ENCODE measurements around the gene ALX4. TPM values are rescaled to one million over a fixed set of nuclear protein-coding genes. Genes with fewer than 3 reads are reported as not detected.
A peak's percentile ranks its signal among the peaks of the same experiment; 100 is the strongest.

The ALX4 gene
- total RNA-seq, 1 experiment from 2014 or later: 0.08 TPM

- no peak for DNase-seq (ENCODE audit: low read depth, low spot score)
- in situ Hi-C loops (cut with HindIII; ENCODE audit: low pct_unique_long_range_greater_than_20kb, low sequenced_read_pairs): no loop called here
Observed at GRCh38 chr11:44264438-44264749, 45.5 kb downstream of the ALX4 start.

- in situ Hi-C loops (cut with HindIII; ENCODE audit: low pct_unique_long_range_greater_than_20kb, low sequenced_read_pairs): no loop called here
- no peak for DNase-seq (ENCODE audit: low read depth, low spot score)
Observed at GRCh38 chr11:44263738-44264437, 46.1 kb downstream of the ALX4 start.

DNA sequence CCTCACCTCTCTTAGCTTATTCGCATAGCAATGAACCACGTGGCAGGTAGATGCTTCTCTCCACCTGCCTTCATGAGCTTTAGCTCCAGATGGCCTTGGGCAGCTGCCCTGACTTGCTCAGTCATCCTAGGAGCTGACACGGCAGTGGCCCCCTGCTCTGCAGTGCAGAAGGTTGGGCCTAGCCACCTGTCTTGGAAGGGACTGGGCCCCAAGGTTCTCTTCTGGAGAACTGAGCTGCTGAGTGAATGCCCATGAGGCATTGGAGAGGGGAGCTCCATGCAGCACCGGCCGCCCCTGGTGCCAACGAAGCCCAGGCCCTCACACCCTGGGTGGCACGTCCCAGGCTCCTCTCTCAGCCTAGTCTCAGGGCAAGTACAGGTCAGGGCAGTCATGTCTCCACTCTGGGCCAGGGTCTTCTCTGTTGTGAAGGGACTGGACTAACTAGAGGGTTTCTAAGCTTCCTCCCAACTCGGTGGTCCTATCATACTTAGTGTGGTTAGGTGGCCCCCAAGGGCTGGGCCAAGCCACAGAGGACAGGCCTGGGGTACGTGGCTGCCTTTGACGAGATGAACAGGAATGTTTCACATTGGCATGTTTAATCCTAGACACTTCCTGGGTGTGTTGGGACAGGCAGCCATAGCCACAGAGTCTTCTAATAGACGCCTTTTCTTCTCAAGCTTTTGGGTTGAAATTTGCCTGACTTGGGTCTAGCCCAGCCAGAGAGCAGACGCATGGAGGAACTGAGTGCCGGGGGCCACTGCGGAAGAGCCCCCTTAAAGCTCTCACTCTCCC, 47.9 kb downstream of the ALX4 start:
- in situ Hi-C loops (cut with HindIII; ENCODE audit: low pct_unique_long_range_greater_than_20kb, low sequenced_read_pairs): no loop called here
- DNase-seq (ENCODE audit: low read depth, low spot score): no peak

GRCh38 chr11:44260081-44260480, 49.9 kb downstream of the ALX4 start:
- in situ Hi-C loops (cut with HindIII; ENCODE audit: low pct_unique_long_range_greater_than_20kb, low sequenced_read_pairs): no loop called here
- DNase-seq (ENCODE audit: low read depth, low spot score): no peak

- in situ Hi-C loops (cut with HindIII; ENCODE audit: low pct_unique_long_range_greater_than_20kb, low sequenced_read_pairs): no loop called here
- DNase-seq (ENCODE audit: low read depth, low spot score): no peak
Observed at GRCh38 chr11:44258839-44259420, 51.0 kb downstream of the ALX4 start.

- in situ Hi-C loops (cut with HindIII; ENCODE audit: low pct_unique_long_range_greater_than_20kb, low sequenced_read_pairs): no loop called here
- no peak for DNase-seq (ENCODE audit: low read depth, low spot score)
Observed at GRCh38 chr11:44258190-44258489, 51.8 kb downstream of the ALX4 start.

DNA sequence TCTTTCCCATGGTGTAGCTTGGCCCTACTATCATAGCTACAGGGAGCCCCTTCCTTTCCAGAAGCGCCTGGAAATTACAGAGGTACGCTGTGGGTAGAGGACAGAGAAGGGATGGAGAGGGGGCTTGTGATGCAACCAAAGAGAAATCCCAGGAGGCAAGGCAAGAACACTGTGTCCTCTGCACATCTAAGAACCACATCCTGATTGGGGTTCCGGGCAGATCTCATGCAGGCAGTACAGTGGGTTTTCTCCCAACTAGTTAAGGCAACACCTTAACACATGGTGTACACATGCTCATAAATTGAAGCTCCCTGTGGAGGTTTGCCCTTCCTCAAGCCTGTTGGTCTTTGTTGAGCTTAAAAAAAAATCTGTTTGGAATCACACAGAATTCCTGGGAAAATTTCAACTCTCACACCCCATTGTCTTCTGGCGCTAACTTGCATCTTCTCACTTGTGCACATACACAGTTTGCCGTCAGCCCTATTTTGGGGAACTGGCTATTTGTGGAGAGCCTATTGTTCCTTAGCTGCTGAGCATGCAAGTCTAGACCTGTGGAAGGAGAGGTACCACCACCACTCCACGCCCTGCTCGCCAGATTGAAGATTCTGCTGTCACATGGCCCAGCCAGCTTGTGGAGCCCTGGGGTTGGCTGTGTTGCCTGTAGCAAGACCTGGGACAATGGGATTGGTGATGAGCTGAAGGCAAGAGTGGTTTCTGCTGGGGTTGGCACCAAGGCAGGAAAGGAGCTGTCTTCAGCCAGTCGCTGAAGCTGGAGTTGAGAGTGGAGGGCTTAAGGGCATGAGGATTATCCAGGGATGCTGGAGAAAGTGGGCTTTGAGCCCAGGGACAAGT, 52.4 kb downstream of the ALX4 start:
- in situ Hi-C loops (cut with HindIII; ENCODE audit: low pct_unique_long_range_greater_than_20kb, low sequenced_read_pairs): no loop called here
- DNase-seq (ENCODE audit: low read depth, low spot score): no peak

- in situ Hi-C loops (cut with HindIII; ENCODE audit: low pct_unique_long_range_greater_than_20kb, low sequenced_read_pairs): no loop called here
- no peak for DNase-seq (ENCODE audit: low read depth, low spot score)
Observed at GRCh38 chr11:44256673-44257291, 53.2 kb downstream of the ALX4 start.

DNA sequence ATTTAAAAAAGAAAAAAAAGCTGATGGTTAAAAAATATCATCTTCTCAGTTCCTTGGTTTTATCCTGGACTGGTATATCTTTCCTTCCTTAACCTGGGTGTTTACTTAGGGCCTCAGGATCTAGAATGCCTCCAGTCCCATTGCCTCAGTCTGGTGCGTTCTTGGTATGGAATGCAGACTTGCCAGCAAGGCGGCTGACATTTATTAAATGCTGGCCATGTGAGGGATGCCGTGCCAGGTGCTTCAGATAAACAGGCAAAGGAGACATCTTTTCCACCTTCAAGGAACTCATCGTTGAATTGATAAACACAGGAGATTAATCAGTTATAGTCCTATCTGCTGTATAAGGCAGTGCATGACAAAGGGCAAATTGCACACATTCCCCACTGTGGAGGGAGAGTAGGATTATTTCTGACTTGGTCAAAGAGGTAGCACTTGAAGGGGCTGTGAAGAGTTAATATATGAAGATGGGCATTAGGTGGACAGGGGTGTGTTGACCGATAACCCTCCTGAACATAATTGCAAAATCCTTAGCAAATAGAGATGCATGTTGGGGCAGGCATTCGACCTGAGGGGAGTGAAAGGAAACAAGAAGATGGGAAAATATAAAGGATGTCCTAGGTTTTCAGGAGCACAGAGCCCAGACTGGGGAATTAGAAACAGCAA, 54.4 kb downstream of the ALX4 start:
- in situ Hi-C loops (cut with HindIII; ENCODE audit: low pct_unique_long_range_greater_than_20kb, low sequenced_read_pairs): no loop called here
- no peak for DNase-seq (ENCODE audit: low read depth, low spot score)

DNA sequence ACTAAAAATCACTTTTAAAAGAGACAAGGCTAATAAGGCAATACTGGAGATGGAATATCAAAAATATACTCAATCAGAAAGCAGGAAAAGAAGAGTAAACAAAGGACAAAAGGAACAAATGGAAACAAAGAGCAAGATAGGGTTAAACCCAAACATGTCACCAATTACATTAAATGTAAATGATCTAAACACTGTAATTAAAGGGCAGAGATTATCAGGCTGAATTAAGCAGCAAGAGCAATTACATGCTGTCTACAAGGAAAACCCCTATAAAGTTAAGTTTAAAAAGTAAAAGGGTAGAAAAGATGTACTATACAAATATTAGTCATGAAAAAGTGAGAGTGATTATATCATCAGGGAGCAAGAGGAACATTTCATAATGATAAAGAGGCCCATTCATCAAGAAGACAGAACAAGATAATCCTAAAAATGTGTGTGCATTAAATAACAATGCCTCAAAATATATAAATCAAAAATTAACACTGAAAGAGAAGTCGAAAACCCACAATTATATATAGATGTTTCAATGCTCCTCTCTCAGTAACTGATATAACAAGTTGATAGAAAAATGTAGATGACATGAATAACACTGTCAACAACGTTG, 56.8 kb downstream of the ALX4 start:
- in situ Hi-C loops (cut with HindIII; ENCODE audit: low pct_unique_long_range_greater_than_20kb, low sequenced_read_pairs): no loop called here
- DNase-seq (ENCODE audit: low read depth, low spot score): no peak

- in situ Hi-C loops (cut with HindIII; ENCODE audit: low pct_unique_long_range_greater_than_20kb, low sequenced_read_pairs): no loop called here
- DNase-seq (ENCODE audit: low read depth, low spot score): no peak
Observed at GRCh38 chr11:44250421-44250820, 59.5 kb downstream of the ALX4 start.

DNA sequence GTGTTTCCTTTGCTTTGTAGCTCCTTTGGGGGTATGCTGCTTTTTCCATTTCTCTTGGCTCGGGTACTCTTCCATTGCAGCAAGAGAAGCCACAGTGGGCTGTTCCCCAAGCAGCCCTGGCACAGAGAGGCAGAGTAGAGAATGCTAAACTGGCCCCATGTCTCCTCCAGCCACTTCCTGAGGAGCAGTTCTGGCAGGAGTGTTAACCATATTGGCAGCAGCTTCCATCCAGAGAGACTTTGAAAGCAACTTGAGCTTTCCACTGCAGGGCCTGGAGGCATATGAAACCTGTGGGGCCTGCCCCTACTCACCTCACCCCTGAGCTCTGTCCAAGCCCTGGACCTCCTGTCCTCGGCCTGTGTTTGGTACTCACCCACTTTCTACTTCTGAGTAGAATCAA, 61.8 kb downstream of the ALX4 start:
- no peak for DNase-seq (ENCODE audit: low read depth, low spot score)
- in situ Hi-C loops (cut with HindIII; ENCODE audit: low pct_unique_long_range_greater_than_20kb, low sequenced_read_pairs): no loop called here

GRCh38 chr11:44247508-44247907, 62.4 kb downstream of the ALX4 start:
- no peak for DNase-seq (ENCODE audit: low read depth, low spot score)
- in situ Hi-C loops (cut with HindIII; ENCODE audit: low pct_unique_long_range_greater_than_20kb, low sequenced_read_pairs): no loop called here

DNA sequence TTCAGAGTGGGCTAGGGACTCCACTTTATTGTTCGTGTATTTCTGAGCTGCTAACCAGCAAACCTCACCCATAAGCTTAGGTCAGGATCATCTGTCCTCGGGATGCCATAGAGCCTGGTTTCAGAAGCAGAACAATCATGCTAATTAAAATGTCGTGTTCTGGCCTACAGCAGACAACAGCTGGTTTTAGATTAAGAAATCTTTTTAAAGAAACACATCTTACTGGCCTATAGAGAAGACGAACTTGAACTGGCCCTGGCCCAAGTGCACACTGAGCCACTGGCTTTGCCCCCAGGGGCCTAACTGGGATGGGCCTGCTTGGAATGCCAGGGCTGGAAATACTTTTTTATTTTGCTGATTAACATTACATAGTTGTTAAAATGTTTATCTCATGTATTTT, 63.2 kb downstream of the ALX4 start:
- DNase-seq (ENCODE audit: low read depth, low spot score): no peak
- in situ Hi-C loops (cut with HindIII; ENCODE audit: low pct_unique_long_range_greater_than_20kb, low sequenced_read_pairs): no loop called here

DNA sequence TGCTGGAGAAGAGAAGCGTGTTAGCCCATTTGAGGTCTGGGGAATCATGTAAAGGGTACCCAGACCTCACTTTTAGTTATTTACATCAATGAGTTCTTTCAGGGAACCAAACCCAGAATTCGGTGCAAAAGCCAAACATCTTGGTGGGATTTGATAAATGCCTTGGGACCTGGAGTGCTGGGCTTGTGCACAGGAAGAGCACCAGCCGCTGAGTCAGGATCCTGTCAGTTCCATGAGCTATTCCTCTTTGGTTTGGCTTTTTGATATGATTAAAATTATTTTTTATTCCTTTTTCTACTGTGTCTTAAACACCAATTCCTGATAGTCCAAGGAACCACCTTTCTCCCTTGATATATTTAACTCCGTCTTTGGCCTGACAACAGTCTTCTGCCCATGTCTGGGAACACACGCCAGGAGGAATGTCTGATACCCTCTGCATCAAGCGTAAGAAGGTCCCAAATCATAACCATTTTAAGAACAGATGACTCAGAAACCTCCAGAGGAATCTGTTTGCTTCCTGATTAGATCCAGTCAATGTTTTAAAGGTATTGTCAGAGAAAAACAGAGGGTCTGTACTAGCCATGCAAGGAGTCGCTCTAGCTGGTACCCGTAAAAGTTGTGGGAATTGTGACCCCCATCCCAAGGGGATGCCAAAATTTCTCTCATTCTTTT, 65.2 kb downstream of the ALX4 start:
- no peak for DNase-seq (ENCODE audit: low read depth, low spot score)
- in situ Hi-C loops (cut with HindIII; ENCODE audit: low pct_unique_long_range_greater_than_20kb, low sequenced_read_pairs): no loop called here

- in situ Hi-C loops (cut with HindIII; ENCODE audit: low pct_unique_long_range_greater_than_20kb, low sequenced_read_pairs): no loop called here
Observed at GRCh38 chr11:44243595-44244343, 66.2 kb downstream of the ALX4 start.

More at GRCh38 chr11:44243595-44244343, 66.2 kb downstream of the ALX4 start:
- peak; percentile 22 for DNase-seq (ENCODE audit: low read depth, low spot score)

Measured in SK-MEL-5 (cell line).